Small intestine (tissue), 7 donors: ENCODE data around the gene NFATC1. TPM values are rescaled to one million over a fixed set of nuclear protein-coding genes. Genes with fewer than 3 reads are reported as not detected.

Experiments used
- DNase-seq, 2 donors: peaks; one replicate each; pipeline versions ENCODE4 v3.0.0 to v3.0.0-alpha.2; 2013
- FAIRE-seq: peaks from 2 replicates; lab custom pipeline; 2012; peaks lifted over from hg19 to GRCh38; lab: Jason Lieb, UNC
- H3K27ac ChIP-seq, 3 donors: one replicate each; pipeline ENCODE4 v1.5.1; 2013; ENCODE audit warnings: low read length in 2 of 3, mild to moderate bottlenecking in 2 of 3, control low read depth in 1 of 3, inconsistent platforms in 1 of 3, low read depth in 1 of 3, moderate library complexity in 1 of 3
- H3K27me3 ChIP-seq, 3 donors: one replicate each; pipeline ENCODE4 v1.6.1; 2013; ENCODE audit warnings: low read length in 3 of 3, inconsistent platforms in 1 of 3; ENCODE audit not compliant: control insufficient read depth in 3 of 3, insufficient read depth in 3 of 3
- H3K36me3 ChIP-seq, 3 donors: one replicate each; pipeline ENCODE4 v1.6.1; 2013; ENCODE audit warnings: low read length in 3 of 3, inconsistent platforms in 1 of 3, low read depth in 1 of 3, mild to moderate bottlenecking in 1 of 3, moderate library complexity in 1 of 3; ENCODE audit not compliant: control insufficient read depth in 3 of 3, insufficient read depth in 2 of 3
- H3K4me1 ChIP-seq, 3 donors: one replicate each; pipeline ENCODE4 v1.6.1; 2013; ENCODE audit warnings: low read length in 2 of 3, inconsistent platforms in 1 of 3, low read depth in 1 of 3, mild to moderate bottlenecking in 1 of 3, moderate library complexity in 1 of 3; ENCODE audit not compliant: control insufficient read depth in 3 of 3, insufficient read depth in 2 of 3
- H3K4me3 ChIP-seq, 3 donors: one replicate each; pipeline ENCODE4 v1.5.1; 2013; ENCODE audit warnings: low read length in 3 of 3, control low read depth in 1 of 3, inconsistent platforms in 1 of 3, low read depth in 1 of 3, mild to moderate bottlenecking in 1 of 3, moderate library complexity in 1 of 3
- H3K9me3 ChIP-seq, 2 donors: one replicate each; pipeline ENCODE4 v1.6.1; 2013; ENCODE audit warnings: low read depth in 1 of 2, low read length in 1 of 2; ENCODE audit not compliant: control insufficient read depth in 2 of 2, insufficient read depth in 1 of 2
- WGBS, 3 donors: extraction: QIAGEN DNeasy Blood & Tissue Kit; methylation state at CpG; one replicate each; pipeline ENCODE4 v1.1.7; 2013; 5-methylcytosine and 5-hydroxymethylcytosine counted together
- polyA plus RNA-seq, 4 donors: library from polyadenylated mRNA; stranded (reverse) in 3 of 4; unstranded in 1 of 4; fragments of 200-250 nt in 3 of 4; fragments of 120-200 nt in 1 of 4; gene quantifications; one replicate each; pipeline versions ENCODE4 v1.2.1 to v1.2.3, GENCODE V29; 2013
- donor health status: healthy with polysubstance abuse.
- donor health status: control.
- donor health status: control.
- donor health status: Bipolar disorder and iron deficiency.
- donor health status: healthy.

Gene NFATC1
- polyA plus RNA-seq, 4 donors = 0.67 to 5.9 (median 2.2) TPM

DNA sequence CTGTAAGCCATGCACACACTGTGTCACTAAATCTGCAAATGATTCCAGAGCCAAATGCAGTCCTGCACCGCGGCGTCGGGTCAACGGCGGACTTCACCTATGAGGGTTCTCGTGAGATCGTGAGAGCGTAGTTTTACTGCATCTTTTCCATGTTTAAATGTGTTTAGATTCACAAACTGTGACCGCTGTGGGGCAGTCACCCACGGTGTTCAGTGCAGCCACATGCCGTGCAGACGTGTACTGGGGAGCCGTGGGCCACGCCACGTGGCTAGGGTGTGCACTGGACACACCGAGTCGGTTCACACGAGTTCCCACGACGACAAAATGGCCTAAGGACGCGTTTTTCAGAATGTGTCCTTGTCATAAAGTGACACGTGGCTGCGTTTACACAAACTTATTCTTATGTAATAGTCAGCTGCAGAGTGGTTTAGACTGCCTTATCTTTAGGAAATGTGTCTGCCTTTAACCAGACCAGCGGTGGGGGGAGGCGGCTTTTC is 34.1 kb downstream of the NFATC1 start:
- Histone ChIP-seq H3K27ac (no peak overlapping the region), H3K27me3 (no peaks in the 10 kb centered on the region), H3K36me3 (peaks cover 0 to 4% (median 0%) of the 10 kb centered on the region in 3 donors), H3K4me3 (no peak overlapping the region), H3K4me1 (no peaks in the 10 kb centered on the region), H3K9me3 (no peaks in the 10 kb centered on the region)
- no peak for DNase-seq
- no peak for FAIRE-seq
- 71 to 81% (median 73%) methylated on average over 27 of the region's 27 CpGs for WGBS, 3 donors

DNA sequence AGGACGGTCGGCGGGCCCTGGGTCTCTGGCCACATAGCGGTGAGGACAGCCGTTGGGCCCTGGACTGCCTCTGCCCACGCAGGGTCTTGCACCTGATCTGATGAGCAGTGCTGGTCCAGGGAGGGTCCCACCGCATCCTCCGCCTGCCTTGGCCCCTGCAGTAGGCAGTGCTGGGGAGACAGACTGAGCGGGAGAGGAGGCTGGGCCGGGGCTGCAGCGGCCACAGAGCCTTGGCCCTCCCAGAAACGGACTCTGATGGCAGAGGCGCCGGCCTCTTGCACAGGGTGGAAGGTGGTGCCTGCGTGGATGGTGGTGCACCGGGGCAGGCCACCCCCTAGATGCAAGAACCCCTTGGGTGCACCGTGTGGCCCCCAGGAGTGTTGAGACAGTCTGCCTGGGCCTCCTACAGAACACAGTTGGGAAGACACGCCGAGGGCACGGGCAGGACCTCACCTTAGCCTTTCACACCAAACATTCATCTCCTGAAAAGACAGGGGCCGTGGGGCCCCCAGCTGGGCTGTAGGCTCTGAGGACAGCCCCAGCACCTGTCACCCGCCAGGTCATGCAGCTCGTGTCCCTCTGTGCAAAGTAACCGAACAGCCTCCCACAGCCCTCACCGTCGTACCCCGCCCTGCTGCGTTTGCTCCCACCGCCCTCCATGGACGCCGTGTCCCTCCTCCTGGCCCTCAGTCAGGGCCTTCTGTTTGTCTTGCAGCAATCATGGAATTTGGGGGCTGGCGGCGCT is 36.8 kb downstream of the NFATC1 start:
- H3K9me3 ChIP-seq = no peaks in the 10 kb centered on the region
- H3K27me3 ChIP-seq = no peaks in the 10 kb centered on the region
- FAIRE-seq (no peak), DNase-seq (no peak)
- H3K36me3 ChIP-seq = peaks cover 0 to 4% (median 0%) of the 10 kb centered on the region in 3 donors
- H3K4me3 ChIP-seq = no peak overlapping the region
- WGBS, 3 donors = 92 to 93% (median 93%) methylated on average over 29 to 33 of the region's 33 CpGs
- H3K4me1 ChIP-seq = no peaks in the 10 kb centered on the region
- H3K27ac ChIP-seq = no peak overlapping the region

DNA sequence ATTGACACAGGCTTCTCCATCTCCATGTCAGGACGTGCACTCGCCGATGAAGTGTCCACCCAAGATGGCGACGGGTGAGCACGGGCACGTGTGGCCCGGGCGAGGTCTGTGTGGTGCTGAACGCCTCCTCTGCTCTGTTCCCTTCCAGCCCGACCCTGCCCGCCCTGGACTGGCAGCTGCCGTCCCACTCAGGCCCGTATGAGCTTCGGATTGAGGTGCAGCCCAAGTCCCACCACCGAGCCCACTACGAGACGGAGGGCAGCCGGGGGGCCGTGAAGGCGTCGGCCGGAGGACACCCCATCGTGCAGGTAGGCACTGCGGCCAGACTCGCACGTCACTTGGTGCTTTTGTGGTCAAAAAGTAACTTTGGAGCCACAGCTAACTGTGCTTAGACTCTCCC is 37.7 kb downstream of the NFATC1 start:
- no peak overlapping the region for H3K4me3 ChIP-seq
- DNase-seq (no peak), FAIRE-seq (no peak)
- no peak overlapping the region for H3K27ac ChIP-seq
- 94 to 96% (median 95%) methylated on average over 27 of the region's 27 CpGs for WGBS, 3 donors
- H3K36me3 ChIP-seq = peaks cover 0 to 4% (median 0%) of the 10 kb centered on the region in 3 donors
- no peaks in the 10 kb centered on the region for H3K4me1 ChIP-seq
- H3K9me3 ChIP-seq = no peaks in the 10 kb centered on the region
- H3K27me3 ChIP-seq = no peaks in the 10 kb centered on the region

GRCh38 chr18:79434607-79435401 is 39.1 kb downstream of the NFATC1 start:
- WGBS, 3 donors = 70 to 83% (median 83%) methylated on average over 30 to 31 of the region's 31 CpGs
- H3K27ac ChIP-seq = no peak overlapping the region
- no peak overlapping the region for H3K4me3 ChIP-seq
- DNase-seq (no peak), FAIRE-seq (no peak)
- no peaks in the 10 kb centered on the region for H3K4me1 ChIP-seq
- peaks cover 0 to 4% (median 3%) of the 10 kb centered on the region in 3 donors for H3K36me3 ChIP-seq
- H3K27me3 ChIP-seq = no peaks in the 10 kb centered on the region
- no peaks in the 10 kb centered on the region for H3K9me3 ChIP-seq

DNA sequence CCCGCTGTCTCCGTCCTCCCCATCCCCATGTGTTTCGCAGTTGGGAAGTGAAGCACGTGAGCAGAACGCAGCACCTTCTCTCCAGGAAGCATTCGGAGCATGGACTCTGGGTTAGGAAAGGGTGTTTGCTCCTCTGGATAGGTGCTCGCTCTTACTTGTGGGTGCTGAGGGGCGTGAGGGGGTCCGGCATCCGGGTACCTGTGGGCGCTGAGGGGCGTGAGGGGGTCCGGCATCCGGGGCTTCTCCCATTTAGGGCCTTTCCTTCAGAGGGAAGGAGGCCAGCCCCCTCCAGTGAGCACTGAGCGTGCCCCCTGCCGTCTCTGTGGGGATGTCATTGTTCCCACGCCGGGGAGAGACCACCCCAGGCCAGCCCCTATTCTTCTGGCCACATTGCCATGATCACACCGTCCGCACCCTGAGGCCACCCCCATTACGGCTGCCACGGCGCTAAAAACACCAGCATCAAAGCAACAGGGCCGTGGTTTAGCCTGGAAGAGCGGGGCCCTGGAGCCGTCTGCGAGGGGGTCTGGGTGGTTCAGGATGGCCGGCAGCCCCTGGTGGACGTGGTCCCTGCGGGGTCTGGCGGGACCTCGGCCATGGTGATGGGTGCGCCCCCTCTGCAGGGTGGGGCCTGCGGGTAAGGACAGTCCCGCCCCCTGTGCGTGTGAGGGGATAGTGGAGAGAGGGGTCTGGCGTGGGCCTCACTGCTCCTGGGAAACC is 41.0 kb downstream of the NFATC1 start:
- no peak overlapping the region for H3K4me3 ChIP-seq
- H3K27me3 ChIP-seq = no peaks in the 10 kb centered on the region
- WGBS, 3 donors = 92 to 95% (median 95%) methylated on average over 35 to 37 of the region's 37 CpGs
- H3K9me3 ChIP-seq = no peaks in the 10 kb centered on the region
- no peaks in the 10 kb centered on the region for H3K4me1 ChIP-seq
- peaks cover 0 to 4% (median 3%) of the 10 kb centered on the region in 3 donors for H3K36me3 ChIP-seq
- DNase-seq (no peak), FAIRE-seq (no peak)
- no peak overlapping the region for H3K27ac ChIP-seq

DNA sequence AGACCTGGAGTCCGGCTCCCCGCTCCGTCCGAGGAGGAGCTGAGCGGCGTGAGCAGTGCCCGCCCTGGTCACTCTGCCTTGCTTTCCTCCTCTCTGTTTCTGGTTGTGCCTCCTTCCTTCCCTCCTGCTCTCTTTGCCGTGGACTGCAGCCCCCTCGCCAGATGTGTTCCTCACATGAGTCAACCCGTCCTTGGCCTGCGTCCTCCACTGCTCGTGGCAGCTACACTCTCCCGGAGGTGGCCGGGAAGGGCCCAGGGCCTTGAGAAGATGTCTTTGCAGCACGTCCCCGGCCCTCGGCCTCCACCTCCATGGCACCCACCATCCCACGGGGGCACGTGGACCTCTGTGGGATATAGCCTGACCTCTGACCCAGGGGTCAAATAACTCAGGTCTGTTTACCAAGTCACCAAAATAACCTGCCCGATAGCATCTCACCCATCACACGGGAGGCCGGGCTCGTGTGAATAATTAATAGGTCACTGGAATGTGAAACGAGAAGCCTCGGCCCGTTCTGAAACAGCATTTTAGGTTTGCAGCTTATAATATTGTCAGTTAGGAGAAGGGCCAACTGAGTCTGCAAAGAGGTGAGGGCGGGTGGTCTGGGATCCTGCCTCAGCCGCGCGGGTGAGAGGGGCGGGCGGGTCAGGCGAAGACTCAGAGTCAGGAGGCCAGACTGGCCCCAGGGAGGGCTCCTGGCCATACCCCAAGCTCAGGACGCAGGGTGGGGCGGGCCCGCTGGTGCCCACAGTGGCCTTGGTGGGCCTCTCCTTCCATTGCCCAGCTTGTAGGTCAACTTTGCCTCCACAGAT is 42.6 kb downstream of the NFATC1 start:
- peaks cover 0 to 4% (median 3%) of the 10 kb centered on the region in 3 donors for H3K36me3 ChIP-seq
- 74 to 88% (median 82%) methylated on average over 34 to 36 of the region's 36 CpGs for WGBS, 3 donors
- H3K9me3 ChIP-seq = no peaks in the 10 kb centered on the region
- no peaks in the 10 kb centered on the region for H3K4me1 ChIP-seq
- DNase-seq = no peak
- no peak overlapping the region for H3K27ac ChIP-seq
- H3K4me3 ChIP-seq = no peak overlapping the region
- H3K27me3 ChIP-seq = no peaks in the 10 kb centered on the region
- no peak for FAIRE-seq

GRCh38 chr18:79438898-79439627 is 43.3 kb downstream of the NFATC1 start:
- Histone ChIP-seq H3K27me3 (no peaks in the 10 kb centered on the region), H3K27ac (no peak overlapping the region), H3K9me3 (no peaks in the 10 kb centered on the region), H3K4me3 (no peak overlapping the region), H3K36me3 (peaks cover 0 to 3% (median 2%) of the 10 kb centered on the region in 3 donors), H3K4me1 (no peaks in the 10 kb centered on the region)
- DNase-seq (peak in 1 of 2 donors; percentile 13), FAIRE-seq (no peak)
- 51 to 65% (median 58%) methylated on average over 37 of the region's 37 CpGs for WGBS, 3 donors
